K562 (cell line): ENCODE results near the gene FDX1. TPM values are rescaled to one million over a fixed set of nuclear protein-coding genes. Genes with fewer than 3 reads are reported as not detected.

ENCODE experiments used
- ATAC-seq: fragments of 200-7000 bp; cut with Tn5 transposase; 3 replicates; pipeline ENCODE4 v1.9.1; 2020; ENCODE audit warnings: moderate library complexity
- BruUV-seq: library from RNA; stranded (reverse); fragments of 400-500 nt; replicated peaks from 2 replicates; lab custom pipeline; 2021; lab: Mats Ljungman, UMichigan
- CTCF ChIA-PET: fragments of 300-600 bp; formaldehyde crosslinking; extraction: SDS; loops from one replicate; lab custom pipeline; 2021; ENCODE audit warnings: low intra/inter-chr PET ratio; lab: Yijun Ruan, JAX
- POLR2A ChIA-PET: fragments of 300-600, 350-650 bp; sonication (Branson Sonifier 250); formaldehyde crosslinking; extraction: SDS; loops from one replicate; lab custom pipeline; 2021; ENCODE audit warnings: antibody characterized with exemption, inconsistent platforms; lab: Yijun Ruan, JAX
- DNase-seq, 4 experiments: peaks; one replicate each; pipeline versions ENCODE4 v3.0.0 to v3.0.0-alpha.2; 2011 to 2018; ENCODE audit warnings: low spot score in 3 of 4, mixed read lengths in 3 of 4; ENCODE audit errors: extremely low read depth in 1 of 4
- FAIRE-seq: peaks from 2 replicates; lab custom pipeline; 2011; peaks lifted over from hg19 to GRCh38; lab: Jason Lieb, UNC
- H2AFZ ChIP-seq: 2 replicates; pipeline ENCODE4 v1.6.0; 2011; ENCODE audit warnings: low read depth, low read length, control low read depth, inconsistent platforms
- H3K27ac ChIP-seq: fragments of 200-600 bp; 3 replicates; pipeline ENCODE4 v1.8.0; 2011; ENCODE audit warnings: low read depth, mild to moderate bottlenecking, control low read depth, inconsistent platforms, low read length, moderate library complexity, mixed read lengths; ENCODE audit errors: extremely low read depth
- H3K27me3 ChIP-seq, 2 experiments: fragments of 300-600 bp in 1 of 2; 2 replicates in 1 of 2; 3 replicates in 1 of 2; pipeline versions ENCODE4 v1.6.0 to v1.8.0; 2011; ENCODE audit warnings: inconsistent platforms in 2 of 2, low read length in 2 of 2, mild to moderate bottlenecking in 1 of 2, mixed read lengths in 1 of 2, moderate library complexity in 1 of 2; ENCODE audit not compliant: control insufficient read depth in 2 of 2, insufficient read depth in 2 of 2
- H3K36me3 ChIP-seq: fragments of 300-600 bp; 3 replicates; pipeline ENCODE4 v1.8.0; 2011; ENCODE audit warnings: mild to moderate bottlenecking, low read length, inconsistent platforms; ENCODE audit not compliant: control insufficient read depth, insufficient read depth
- H3K4me1 ChIP-seq, 2 experiments: fragments of 200-600 bp in 1 of 2; replicated peaks in 1 of 2; 2 replicates in 1 of 2; 3 replicates in 1 of 2; pipeline versions ENCODE4 v1.5.1 to v1.8.0; 2011; ENCODE audit warnings: inconsistent platforms in 2 of 2, low read length in 2 of 2, mild to moderate bottlenecking in 1 of 2, mixed read lengths in 1 of 2, moderate library complexity in 1 of 2; ENCODE audit not compliant: control insufficient read depth in 2 of 2, insufficient read depth in 2 of 2
- H3K4me2 ChIP-seq: 2 replicates; pipeline ENCODE4 v1.6.1; 2011; ENCODE audit warnings: low read length, control low read depth, inconsistent platforms, mixed read lengths; ENCODE audit not compliant: insufficient read depth
- H3K4me3 ChIP-seq: fragments of 200-600 bp; sonication (generic), shearing (Covaris generic); 2 replicates; pipeline ENCODE4 v1.5.1; 2016; ENCODE audit warnings: control low read depth, inconsistent platforms
- H3K79me2 ChIP-seq: fragments of 200-600 bp; 3 replicates; pipeline ENCODE4 v1.8.0; 2011; ENCODE audit warnings: low read length, inconsistent platforms; ENCODE audit not compliant: control insufficient read depth, insufficient read depth
- H3K9ac ChIP-seq, 2 experiments: 2 replicates each; pipeline versions ENCODE4 v1.6.0 to v1.6.1; 2011; ENCODE audit warnings: low read depth in 2 of 2, low read length in 2 of 2, control low read depth in 1 of 2, inconsistent platforms in 1 of 2, mild to moderate bottlenecking in 1 of 2, mixed read lengths in 1 of 2; ENCODE audit not compliant: insufficient read depth in 1 of 2
- H3K9me1 ChIP-seq: one replicate; pipeline ENCODE4 v1.6.0; 2011; ENCODE audit warnings: inconsistent platforms, mild to moderate bottlenecking, low read length, moderate library complexity; ENCODE audit not compliant: control insufficient read depth, insufficient read depth
- H3K9me3 ChIP-seq: replicated peaks from 2 replicates; pipeline ENCODE4 v1.5.1; 2011; ENCODE audit warnings: low read depth, low read length, inconsistent platforms; ENCODE audit not compliant: control insufficient read depth, insufficient read depth
- H4K20me1 ChIP-seq: replicated peaks from 2 replicates; pipeline ENCODE4 v1.6.1; 2011; ENCODE audit warnings: low read length, inconsistent platforms, mixed read lengths; ENCODE audit not compliant: control insufficient read depth, insufficient read depth
- ATF7 ChIP-seq: fragments of 450-650 bp; IDR thresholded peaks from 2 replicates; pipeline ENCODE4 v1.7.1; 2014; ENCODE audit warnings: mild to moderate bottlenecking, moderate library complexity
- HBP1 ChIP-seq: fragments of 450-650 bp; formaldehyde crosslinking; IDR thresholded peaks from 2 replicates; pipeline ENCODE4 v1.4.0; 2022; ENCODE audit warnings: missing genetic modification characterization
- LCOR ChIP-seq: sonication (generic); formaldehyde crosslinking; IDR thresholded peaks from 2 replicates; pipeline ENCODE4 v1.8.0; 2022; ENCODE audit warnings: mild to moderate bottlenecking, missing genetic modification reagents
- MTA2 ChIP-seq: fragments of 450-650 bp; IDR thresholded peaks from 2 replicates; pipeline ENCODE4 v1.6.1; 2016; ENCODE audit warnings: low read depth
- PCBP2 ChIP-seq: fragments of 200-400 bp; formaldehyde crosslinking; IDR thresholded peaks from 2 replicates; pipeline ENCODE4 v1.6.1; 2018; ENCODE audit warnings: low read length, low read depth, mild to moderate bottlenecking, moderate library complexity; ENCODE audit not compliant: poor library complexity, severe bottlenecking
- SETDB1 ChIP-seq: IDR thresholded peaks from one replicate; pipeline ENCODE4 v1.6.1; 2012; ENCODE audit warnings: low read length, control low read depth, inconsistent platforms
- XRCC5 ChIP-seq: fragments of 200-400 bp; formaldehyde crosslinking; IDR thresholded peaks from 2 replicates; pipeline ENCODE4 v1.6.1; 2017; ENCODE audit warnings: low read depth, mild to moderate bottlenecking, low read length
- ZFP91 ChIP-seq: sonication (generic); formaldehyde crosslinking; IDR thresholded peaks from 2 replicates; pipeline ENCODE4 v1.8.0; 2022; ENCODE audit warnings: mild to moderate bottlenecking, missing genetic modification reagents
- ZNF57 ChIP-seq: fragments of 450-650 bp; formaldehyde crosslinking; IDR thresholded peaks from 2 replicates; pipeline ENCODE4 v1.4.0; 2020; ENCODE audit warnings: mild to moderate bottlenecking, moderate library complexity
- WGBS: fragments of 100-300 bp; shearing (Covaris generic); methylation state at CpG from one replicate; pipeline ENCODE4 v1.1.6; 2016; ENCODE audit warnings: low coverage, mixed read lengths; ENCODE audit not compliant: insufficient coverage; ENCODE audit errors: missing lambda C conversion rate; 5-methylcytosine and 5-hydroxymethylcytosine counted together
- in situ Hi-C: fragments of 300-500 bp; cut with MboI; formaldehyde crosslinking; loops from 4 replicates; pipeline ENCODE4 v1.15.0; 2018; ENCODE audit warnings: inconsistent platforms, mixed read lengths
- intact Hi-C: fragments of 100-400 bp; cut with micrococcal nuclease; formaldehyde crosslinking; loops from 2 replicates; pipeline ENCODE4 v1.14.2; 2022
- polyA plus RNA-seq, 8 experiments: library from polyadenylated mRNA; depleted of rRNA in 4 of 8; stranded (reverse) in 5 of 8; unstranded in 3 of 8; fragments of >200 nt; fragmentation: Nextera tagmentation in 2 of 8; fragmentation: Illumina TruSeq in 1 of 8; extraction: Ambion mirVana in 2 of 8; extraction: Trizol in 1 of 8; gene quantifications; 2 replicates each; pipeline versions ENCODE4 v1.2.1 to v1.2.3, GENCODE V29; 2011 to 2014; ENCODE audit warnings: inconsistent platforms in 1 of 8, missing spikeins in 1 of 8
- total RNA-seq, 7 experiments: library from RNA; depleted of rRNA in 6 of 7; stranded (reverse); fragments of >200 nt in 6 of 7; fragmentation: Illumina TruSeq in 2 of 7; extraction: Trizol in 2 of 7; gene quantifications; 2 replicates each; pipeline versions ENCODE4 v1.2.1 to v1.2.3, GENCODE V29; 2011 to 2021; ENCODE audit warnings: low replicate concordance in 1 of 7

Gene FDX1
- total and polyA plus RNA-seq, 9 of the 15 experiments (the other 6 are each of a cell fraction or from before 2014, with no cell fraction given), result 6.4 to 14.3 (median 11.4) TPM

GRCh38 chr11:110407315-110407714 lies 22.4 kb upstream of the FDX1 start:
- ATAC-seq, result no peak
- POLR2A ChIA-PET, result interaction anchor here (0.6 kb wide), 1 partner anchor 461 kb away, joined by 4 read pairs; no protein-coding TSS in a partner anchor
- Histone ChIP-seq H3K36me3 (no peaks in the 10 kb centered on the region), H3K79me2 (no peaks in the 10 kb centered on the region), H3K27ac (no peak overlapping the region), H3K4me1 (no peaks in the 10 kb centered on the region), H4K20me1 (no peaks in the 10 kb centered on the region), H3K4me2 (no peak overlapping the region), H3K9me3 (no peaks in the 10 kb centered on the region), H2AFZ (no peak overlapping the region), H3K27me3 (peaks cover 0 to 2% of the 10 kb centered on the region in 2 experiments; a peak in 2 of 5 replicates), H3K4me3 (no peak overlapping the region), H3K9ac (no peak overlapping the region), H3K9me1 (no peaks in the 10 kb centered on the region)
- intact Hi-C loops (no loop called here), in situ Hi-C loops (no loop called here)
- no peak for DNase-seq
- no TSS peak for BruUV-seq
- WGBS, result 0% methylated on average over 5 of the region's 5 CpGs
- no peak for FAIRE-seq
- no peak for TF ChIP-seq ZNF57 (CRISPR knock-in tag)
- no peak for TF ChIP-seq XRCC5
- no peak for TF ChIP-seq PCBP2
- TF ChIP-seq ZFP91 (CRISPR knock-in tag), result no peak
- TF ChIP-seq HBP1 (CRISPR knock-in tag), result no peak
- no peak for TF ChIP-seq SETDB1
- TF ChIP-seq MTA2, result no peak
- TF ChIP-seq ATF7, result no peak
- TF ChIP-seq LCOR (CRISPR knock-in tag), result no peak
- TF ChIP-seq, all 486 proteins: peak for 0
- CTCF ChIA-PET, result no interaction called here
